HG03103 (cell line): ENCODE measurements around the gene EIPR1.
A peak's percentile ranks its signal among the peaks of the same experiment; 100 is the strongest.

Source experiments
- ATAC-seq: cut with Tn5 transposase; IDR thresholded peaks from one replicate; pipeline ENCODE4 v1.9.1; 2021; ENCODE audit warnings: low read depth; ENCODE audit not compliant: unreplicated experiment

EIPR1 gene

DNA sequence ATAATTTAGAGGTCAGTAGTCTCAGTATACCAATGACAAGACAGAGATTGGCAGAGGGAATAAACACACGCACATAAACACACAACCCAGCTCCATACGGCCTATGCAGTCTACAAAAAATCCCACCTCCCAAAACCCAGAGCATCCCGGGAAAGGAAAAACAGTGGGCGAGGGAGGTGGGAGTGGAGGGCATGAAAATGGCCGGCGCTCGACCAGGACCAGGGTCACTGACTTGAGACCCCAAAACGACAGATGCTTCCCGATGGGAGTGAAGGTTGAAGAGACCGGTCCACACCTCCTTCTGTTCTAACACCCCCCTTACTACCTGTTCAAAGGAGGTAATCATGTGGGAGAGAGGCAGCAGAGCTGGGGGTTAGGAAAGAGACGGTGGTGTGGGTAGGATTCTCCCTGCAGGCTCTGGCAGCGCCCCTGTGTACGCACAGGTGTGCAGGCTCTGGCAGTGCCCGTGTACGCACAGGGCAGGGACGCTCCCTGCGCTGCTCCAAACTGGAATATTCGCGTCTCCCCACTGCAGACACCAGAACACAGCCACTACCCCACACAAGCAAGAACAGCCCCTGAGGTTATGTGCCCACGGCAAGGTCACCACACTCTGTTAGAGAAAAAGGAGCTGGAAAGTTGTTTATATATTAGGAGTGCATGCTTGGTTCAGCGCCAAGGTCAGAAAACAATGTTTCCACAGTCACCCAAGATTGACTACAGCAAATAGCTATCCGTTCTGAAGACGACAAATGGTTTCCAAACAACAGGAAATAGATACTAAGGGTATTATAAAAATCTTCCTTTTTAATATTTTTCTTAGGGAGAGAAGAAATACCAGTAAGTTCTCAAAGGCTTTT lies 67.9 kb downstream of the EIPR1 start:
- no peak for ATAC-seq

- ATAC-seq = no peak
Observed at GRCh38 chr2:3307901-3308300, 69.7 kb downstream of the EIPR1 start.

GRCh38 chr2:3307236-3307635 lies 70.4 kb downstream of the EIPR1 start:
- no peak for ATAC-seq

DNA sequence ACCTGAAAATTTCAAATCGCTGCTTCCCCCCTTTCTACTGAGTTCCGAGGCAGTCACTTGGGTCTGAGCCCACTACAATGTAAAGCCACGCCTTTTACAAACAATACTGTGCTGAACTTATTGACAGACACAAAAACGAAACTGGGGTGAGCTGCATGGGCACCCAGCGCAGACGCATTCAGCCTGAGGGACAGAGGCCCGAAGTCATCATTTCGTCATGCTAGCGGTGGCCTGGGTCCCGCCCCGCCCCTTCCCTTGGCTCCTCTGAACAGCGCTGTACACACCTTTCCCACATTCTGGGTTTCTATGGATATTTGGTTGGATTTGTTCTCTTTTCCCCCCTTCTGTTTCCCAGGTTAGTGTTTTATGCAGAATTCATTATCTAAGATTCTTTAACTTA lies 71.7 kb downstream of the EIPR1 start:
- no peak for ATAC-seq

GRCh38 chr2:3305431-3305830 lies 72.2 kb downstream of the EIPR1 start:
- ATAC-seq = no peak

GRCh38 chr2:3303583-3304406 lies 73.8 kb downstream of the EIPR1 start:
- ATAC-seq = peak; percentile 97

DNA sequence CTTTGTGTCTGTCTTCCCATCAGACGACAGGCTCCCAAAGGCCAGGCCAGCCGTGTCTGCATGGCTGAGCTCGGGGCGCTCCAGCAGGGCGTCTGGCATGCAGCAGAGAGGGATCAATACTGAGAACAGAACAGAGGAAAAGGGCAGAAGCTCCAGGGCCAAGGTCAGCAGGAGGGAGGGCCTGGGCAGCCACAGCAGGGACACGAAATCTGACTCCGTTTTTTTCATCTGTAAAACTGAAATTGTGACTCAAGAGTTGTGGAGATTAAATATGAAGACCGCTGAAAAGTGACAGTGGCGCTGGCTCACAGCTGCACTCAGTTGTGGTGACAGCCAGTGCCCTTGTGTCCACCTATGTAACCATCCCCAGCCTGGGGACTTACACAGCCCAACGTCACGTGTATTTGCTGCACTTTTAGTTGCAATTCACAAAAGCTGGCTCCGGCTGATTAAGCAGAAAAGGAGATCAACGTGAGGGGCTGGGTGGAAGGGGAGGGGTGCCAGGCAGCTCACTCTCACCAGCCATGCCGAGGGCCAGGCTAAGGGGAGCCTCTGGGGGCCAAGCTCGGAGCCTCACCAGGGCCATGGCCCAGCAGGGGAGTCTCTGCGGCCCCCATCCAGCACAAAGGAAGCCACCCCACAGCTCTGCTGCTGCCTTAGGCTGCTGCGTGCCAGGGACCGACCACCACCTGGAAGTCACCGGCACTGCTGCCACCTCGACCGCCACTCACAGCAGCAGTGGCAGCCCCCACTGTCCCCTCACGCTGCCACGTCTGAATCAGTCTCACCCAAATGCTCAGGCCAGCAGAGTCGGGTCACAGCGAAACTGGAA lies 74.7 kb downstream of the EIPR1 start:
- ATAC-seq = peak; percentile 8

DNA sequence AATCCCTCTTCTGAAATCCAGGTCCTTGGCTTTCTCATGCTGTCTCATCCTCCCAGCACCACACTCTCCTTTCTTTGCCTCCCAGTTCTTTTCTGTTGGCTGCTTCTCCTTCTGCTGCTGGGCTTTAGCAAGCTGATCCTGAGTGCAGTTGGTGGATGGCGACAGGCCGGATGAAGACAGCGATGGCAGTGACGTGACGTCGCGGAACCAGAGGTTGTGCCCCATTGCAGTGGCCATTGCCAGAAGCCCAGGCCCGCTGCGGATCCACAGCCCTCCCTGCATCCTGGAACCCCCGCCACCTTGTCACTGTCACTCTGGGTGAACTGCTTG lies 75.2 kb downstream of the EIPR1 start:
- ATAC-seq = no peak

GRCh38 chr2:3301001-3301400 lies 76.6 kb downstream of the EIPR1 start:
- ATAC-seq = no peak

DNA sequence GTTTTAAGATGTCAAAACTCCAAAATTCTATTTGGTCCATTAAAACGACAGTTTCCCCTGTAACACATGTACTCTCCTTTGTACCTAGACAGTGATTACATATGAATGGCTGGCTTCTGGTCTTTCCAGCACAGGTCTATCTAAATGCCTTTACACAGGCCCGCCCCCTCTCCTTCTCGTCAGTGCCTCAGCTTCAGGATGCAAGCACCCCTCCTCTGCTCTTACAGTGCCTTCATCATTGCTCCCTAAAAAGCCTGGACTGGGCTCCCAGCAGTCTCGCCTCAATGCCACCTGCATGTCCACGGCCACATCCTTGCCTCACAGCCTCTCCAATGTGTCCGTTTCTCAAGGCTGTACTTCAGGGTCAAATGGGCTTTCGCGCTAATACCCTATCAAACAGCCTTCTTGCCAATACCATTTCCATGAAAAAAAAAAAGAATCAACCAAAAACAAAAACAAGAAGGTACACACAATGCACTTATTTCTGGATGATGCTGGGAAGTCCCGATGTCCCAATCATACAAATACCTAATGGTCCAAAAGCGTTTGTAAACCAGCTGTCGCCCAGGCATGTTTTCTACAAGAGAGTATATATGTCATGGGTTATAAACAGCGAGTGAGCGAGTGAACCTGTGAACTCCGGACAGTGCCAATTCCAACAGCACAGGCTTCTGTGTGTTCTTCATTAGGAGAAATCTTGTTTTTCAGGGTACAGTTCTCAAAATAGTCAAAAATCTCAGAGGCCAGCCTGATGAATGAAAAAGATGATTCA lies 77.2 kb downstream of the EIPR1 start:
- ATAC-seq = no peak

DNA sequence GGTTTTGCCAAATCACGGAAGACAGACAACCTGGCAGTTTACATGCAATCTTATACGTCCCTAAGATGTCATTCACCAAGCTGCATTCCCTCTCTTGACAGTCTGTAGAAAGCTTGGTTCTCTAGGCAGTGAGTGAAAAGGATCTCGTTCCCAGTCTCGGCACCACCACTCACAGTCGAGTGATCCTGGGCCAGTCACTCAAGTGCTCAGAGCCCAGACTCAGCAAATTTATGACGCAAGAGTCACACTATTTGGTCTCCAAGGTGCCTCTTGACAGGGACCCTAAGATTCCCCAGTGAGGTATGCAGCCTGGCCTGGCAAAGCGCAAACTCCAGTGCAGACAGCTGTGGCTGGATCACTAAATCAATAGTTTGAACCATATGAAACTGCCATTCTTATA lies 77.9 kb downstream of the EIPR1 start:
- ATAC-seq = no peak

DNA sequence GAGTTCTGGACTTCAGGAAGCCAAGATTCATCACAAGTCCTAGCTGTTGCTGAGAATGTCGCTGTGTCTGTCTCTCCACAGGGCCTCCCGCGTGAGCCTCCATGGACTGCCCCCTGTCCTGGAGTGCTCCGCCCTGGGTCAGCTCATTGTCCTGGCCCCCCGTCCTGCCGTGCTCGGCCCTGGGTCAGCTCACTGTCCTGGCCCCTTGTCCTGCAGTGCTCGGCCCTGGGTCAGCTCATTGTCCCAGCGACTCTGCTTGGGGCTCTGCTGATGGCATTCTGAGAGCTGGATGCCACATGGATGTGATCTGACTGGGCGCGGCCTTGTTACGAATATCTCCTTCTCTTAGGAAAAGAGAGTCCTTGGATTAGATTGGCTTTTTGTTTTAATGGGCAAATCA lies 78.5 kb downstream of the EIPR1 start:
- ATAC-seq = no peak

DNA sequence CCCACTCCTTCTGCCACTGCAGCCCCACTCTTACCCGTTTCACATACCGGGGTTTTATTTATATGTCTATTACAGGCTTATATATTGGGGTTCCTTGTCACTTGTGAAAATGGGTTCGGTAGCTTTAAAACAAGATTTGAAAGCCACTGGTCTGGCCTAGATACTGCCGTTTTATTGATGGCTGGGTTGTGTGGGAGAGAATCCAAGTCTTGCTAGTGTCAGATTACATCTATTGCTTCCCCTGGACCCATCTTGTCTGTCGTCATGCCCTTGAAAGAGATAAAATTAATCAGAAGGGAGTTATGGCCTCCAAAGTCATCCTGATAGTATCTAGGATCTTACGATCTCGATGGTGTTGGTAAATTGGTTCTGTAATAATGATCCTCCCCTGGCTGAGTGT lies 79.4 kb downstream of the EIPR1 start:
- ATAC-seq = no peak

GRCh38 chr2:3297523-3297922 lies 80.1 kb downstream of the EIPR1 start:
- ATAC-seq = no peak

GRCh38 chr2:3296182-3296972 lies 81.2 kb downstream of the EIPR1 start:
- ATAC-seq = no peak

GRCh38 chr2:3294493-3294892 lies 83.1 kb downstream of the EIPR1 start:
- no peak for ATAC-seq

GRCh38 chr2:3294069-3294468 lies 83.5 kb downstream of the EIPR1 start:
- no peak for ATAC-seq

DNA sequence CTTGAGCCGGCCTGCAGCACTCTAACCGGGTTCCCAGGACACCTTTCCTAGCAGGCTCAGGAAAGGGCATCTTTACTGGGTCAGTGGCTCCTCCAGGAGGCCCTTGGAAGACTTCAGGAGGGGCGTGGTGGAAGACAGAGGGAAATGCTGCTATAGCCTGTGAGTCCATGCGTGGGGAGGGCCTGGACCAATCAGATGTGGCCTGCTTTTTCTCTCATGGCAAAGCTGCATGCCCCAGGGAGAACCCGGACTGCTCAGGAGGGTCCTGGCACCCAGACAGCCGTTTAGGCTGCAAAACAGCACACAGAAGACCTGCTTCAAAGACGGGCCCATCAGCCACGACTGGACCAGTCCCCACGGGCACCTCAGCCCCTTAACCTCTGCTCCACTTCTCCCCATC lies 84.4 kb downstream of the EIPR1 start:
- ATAC-seq = no peak

DNA sequence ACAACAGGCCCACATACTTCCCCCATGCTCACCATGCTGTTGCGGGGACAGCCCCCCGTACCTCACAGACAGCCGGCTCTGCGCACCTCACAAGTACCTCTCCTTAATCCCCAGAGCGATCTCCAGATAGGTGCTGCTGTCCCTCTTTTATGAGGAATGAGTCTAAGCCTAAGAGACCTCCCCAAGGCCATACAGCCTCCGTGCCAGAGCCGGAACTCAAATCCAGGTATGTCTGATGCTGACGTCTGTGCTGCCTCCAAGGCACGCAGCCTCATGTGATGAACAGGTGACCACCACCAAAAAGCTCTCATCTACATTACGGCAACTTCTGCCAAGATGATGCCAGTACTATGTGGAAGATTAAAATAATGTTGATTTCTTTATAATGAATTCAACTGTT lies 85.2 kb downstream of the EIPR1 start:
- ATAC-seq = no peak

GRCh38 chr2:3291750-3292149 lies 85.9 kb downstream of the EIPR1 start:
- ATAC-seq = no peak
